ENCODE results near the gene SLCO3A1.

GRCh38 chr15:92076541-92076940, 223.0 kb downstream of the SLCO3A1 start:
- TF ChIP-seq CTCF (conservative IDR thresholded peaks at IDR 0.05; ENCODE audit: low read length) = no peak
- TF ChIP-seq EZH2phosphoT487 (IDR thresholded peaks at IDR 0.05; ENCODE audit: borderline replicate concordance, low read depth, low read length) = no peak
